KMS-11 (cell line): ENCODE results near the gene RWDD3.

ENCODE experiments used
- H2AFZ ChIP-seq: fragments of 200-600 bp; sonication (generic); 2 replicates; pipeline ENCODE4 v1.6.1; 2016; ENCODE audit warnings: antibody characterized with exemption, mixed run types, low read depth
- H3K27ac ChIP-seq: fragments of 200-600 bp; sonication (generic); 2 replicates; pipeline ENCODE4 v1.6.1; 2016; ENCODE audit warnings: mild to moderate bottlenecking, mixed run types
- H3K27me3 ChIP-seq: fragments of 200-600 bp; sonication (generic); 2 replicates; pipeline ENCODE4 v1.6.1; 2017; ENCODE audit warnings: mild to moderate bottlenecking, low read depth, mixed run types, moderate library complexity; ENCODE audit not compliant: insufficient read depth
- H3K36me3 ChIP-seq: fragments of 200-600 bp; sonication (generic); 2 replicates; pipeline ENCODE4 v1.6.1; 2017; ENCODE audit warnings: mild to moderate bottlenecking, mixed run types; ENCODE audit not compliant: insufficient read depth
- H3K4me1 ChIP-seq: fragments of 200-600 bp; sonication (generic); 2 replicates; pipeline ENCODE4 v1.6.1; 2016; ENCODE audit warnings: mild to moderate bottlenecking, low read depth, mixed run types; ENCODE audit not compliant: poor library complexity, severe bottlenecking
- H3K4me2 ChIP-seq: fragments of 200-600 bp; sonication (generic); 2 replicates; pipeline ENCODE4 v1.7.0; 2016; ENCODE audit warnings: mild to moderate bottlenecking, mixed run types
- H3K4me3 ChIP-seq: fragments of 200-600 bp; sonication (generic); IDR thresholded peaks from 2 replicates; pipeline ENCODE4 v1.6.1; 2017; ENCODE audit warnings: low read depth, low read length, mixed read lengths; ENCODE audit not compliant: insufficient read depth
- H3K79me2 ChIP-seq: fragments of 200-600 bp; sonication (generic); 2 replicates; pipeline ENCODE4 v1.6.1; 2016; ENCODE audit warnings: low read depth, mixed run types; ENCODE audit not compliant: insufficient read depth
- H3K9ac ChIP-seq: fragments of 200-600 bp; sonication (generic); 2 replicates; pipeline ENCODE4 v1.6.1; 2016; ENCODE audit warnings: mild to moderate bottlenecking, mixed run types
- H4K20me1 ChIP-seq: fragments of 200-600 bp; sonication (generic); 2 replicates; pipeline ENCODE4 v1.6.1; 2016; ENCODE audit warnings: mild to moderate bottlenecking, mixed run types; ENCODE audit not compliant: insufficient read depth
- CTCF ChIP-seq: fragments of 200-600 bp; sonication (generic); conservative IDR thresholded peaks from 2 replicates; pipeline ENCODE4 v1.6.1; 2017; ENCODE audit warnings: low read depth, mild to moderate bottlenecking, antibody characterized with exemption, low read length, moderate library complexity, mixed read lengths

Gene RWDD3

GRCh38 chr1:95196017-95196416 is 38.0 kb upstream of the RWDD3 start:
- H2AFZ ChIP-seq, result no peak overlapping the region
- no peak overlapping the region for H3K9ac ChIP-seq
- H3K4me3 ChIP-seq, result no peak overlapping the region
- no peak for TF ChIP-seq CTCF
- H3K4me2 ChIP-seq, result no peak overlapping the region
- no peaks in the 10 kb centered on the region for H3K4me1 ChIP-seq
- H3K79me2 ChIP-seq, result no peaks in the 10 kb centered on the region
- no peak overlapping the region for H3K27ac ChIP-seq
- H4K20me1 ChIP-seq, result no peaks in the 10 kb centered on the region
- H3K36me3 ChIP-seq, result no peaks in the 10 kb centered on the region
- H3K27me3 ChIP-seq, result no peaks in the 10 kb centered on the region

- TF ChIP-seq CTCF, result no peak
- no peak overlapping the region for H2AFZ ChIP-seq
Observed at GRCh38 chr1:95197616-95198252, 36.3 kb upstream of the RWDD3 start.

DNA sequence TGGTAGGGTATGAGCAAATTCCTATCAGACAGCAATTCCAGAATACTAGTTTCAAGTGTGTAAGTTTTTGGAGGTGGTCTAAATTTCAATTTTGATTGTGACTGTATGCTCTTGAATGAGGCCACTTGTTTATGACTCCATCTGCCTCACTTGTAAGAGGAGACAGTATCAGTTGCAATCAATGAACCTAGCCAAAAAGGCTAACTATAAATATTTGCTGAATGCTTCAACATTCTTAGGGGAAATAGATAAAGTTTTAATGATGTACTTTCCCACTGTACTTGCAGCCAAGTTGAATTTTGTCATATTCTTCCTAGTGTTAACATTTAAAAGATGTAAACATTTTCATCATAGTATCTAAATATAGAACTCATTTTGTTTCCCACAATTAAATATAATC is 32.1 kb upstream of the RWDD3 start:
- Histone ChIP-seq H3K27me3 (no peaks in the 10 kb centered on the region), H3K79me2 (no peaks in the 10 kb centered on the region), H4K20me1 (no peaks in the 10 kb centered on the region), H3K36me3 (no peaks in the 10 kb centered on the region), H3K4me2 (no peak overlapping the region), H3K27ac (no peak overlapping the region), H3K9ac (no peak overlapping the region), H3K4me1 (no peaks in the 10 kb centered on the region), H3K4me3 (no peak overlapping the region), H2AFZ (no peak overlapping the region)
- no peak for TF ChIP-seq CTCF

More at GRCh38 chr1:95197616-95198252, 36.3 kb upstream of the RWDD3 start:
- Histone ChIP-seq H3K4me2 (no peak overlapping the region), H3K4me3 (no peak overlapping the region), H3K79me2 (no peaks in the 10 kb centered on the region), H3K36me3 (no peaks in the 10 kb centered on the region), H3K27me3 (no peaks in the 10 kb centered on the region), H3K4me1 (no peaks in the 10 kb centered on the region), H3K27ac (no peak overlapping the region), H3K9ac (no peak overlapping the region), H4K20me1 (no peaks in the 10 kb centered on the region)

- Histone ChIP-seq H2AFZ (no peak overlapping the region), H3K4me2 (no peak overlapping the region)
- no peak for TF ChIP-seq CTCF
Observed at GRCh38 chr1:95203908-95204437, 30.0 kb upstream of the RWDD3 start.

More at GRCh38 chr1:95203908-95204437, 30.0 kb upstream of the RWDD3 start:
- Histone ChIP-seq H3K27me3 (no peaks in the 10 kb centered on the region), H4K20me1 (no peaks in the 10 kb centered on the region), H3K9ac (no peak overlapping the region), H3K36me3 (no peaks in the 10 kb centered on the region), H3K79me2 (no peaks in the 10 kb centered on the region), H3K4me3 (no peak overlapping the region), H3K27ac (no peak overlapping the region), H3K4me1 (no peaks in the 10 kb centered on the region)
